PC-3 (cell line): Measurements from ENCODE around the gene ETV6.

Experiments
- EZH2 ChIP-seq: fragments of 300-600 bp; sonication (generic); IDR thresholded peaks from one replicate; pipeline ENCODE4 v1.6.1; 2017; ENCODE audit warnings: antibody characterized with exemption, mild to moderate bottlenecking, low read length; ENCODE audit not compliant: unreplicated experiment
- EZH2phosphoT487 ChIP-seq: fragments of 300-600 bp; sonication (generic); IDR thresholded peaks from 2 replicates; pipeline ENCODE4 v1.6.1; 2018; ENCODE audit warnings: mild to moderate bottlenecking, antibody characterized with exemption, low read length, borderline replicate concordance
- TF ChIP-seq, protein P1 (sequence below): fragments of 300-600 bp; sonication (generic); conservative IDR thresholded peaks from 2 replicates; pipeline ENCODE4 v1.5.1; 2017; ENCODE audit warnings: antibody characterized with exemption, low read depth, mild to moderate bottlenecking, low read length

GRCh38 chr12:11655842-11656241, 6.4 kb downstream of the ETV6 start:
- TF ChIP-seq, protein P1, sequence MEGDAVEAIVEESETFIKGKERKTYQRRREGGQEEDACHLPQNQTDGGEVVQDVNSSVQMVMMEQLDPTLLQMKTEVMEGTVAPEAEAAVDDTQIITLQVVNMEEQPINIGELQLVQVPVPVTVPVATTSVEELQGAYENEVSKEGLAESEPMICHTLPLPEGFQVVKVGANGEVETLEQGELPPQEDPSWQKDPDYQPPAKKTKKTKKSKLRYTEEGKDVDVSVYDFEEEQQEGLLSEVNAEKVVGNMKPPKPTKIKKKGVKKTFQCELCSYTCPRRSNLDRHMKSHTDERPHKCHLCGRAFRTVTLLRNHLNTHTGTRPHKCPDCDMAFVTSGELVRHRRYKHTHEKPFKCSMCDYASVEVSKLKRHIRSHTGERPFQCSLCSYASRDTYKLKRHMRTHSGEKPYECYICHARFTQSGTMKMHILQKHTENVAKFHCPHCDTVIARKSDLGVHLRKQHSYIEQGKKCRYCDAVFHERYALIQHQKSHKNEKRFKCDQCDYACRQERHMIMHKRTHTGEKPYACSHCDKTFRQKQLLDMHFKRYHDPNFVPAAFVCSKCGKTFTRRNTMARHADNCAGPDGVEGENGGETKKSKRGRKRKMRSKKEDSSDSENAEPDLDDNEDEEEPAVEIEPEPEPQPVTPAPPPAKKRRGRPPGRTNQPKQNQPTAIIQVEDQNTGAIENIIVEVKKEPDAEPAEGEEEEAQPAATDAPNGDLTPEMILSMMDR: no peak
- TF ChIP-seq EZH2phosphoT487 (no peak), EZH2 (no peak)
